HepG2 (cell line): ENCODE data around the gene NAB2. TPM values are rescaled to one million over a fixed set of nuclear protein-coding genes. Genes with fewer than 3 reads are reported as not detected.

Source experiments
- ATAC-seq: fragments of 200-7000 bp; cut with Tn5 transposase; 3 replicates; pipeline ENCODE4 v1.9.1; 2020; ENCODE audit warnings: mild to moderate bottlenecking, moderate library complexity
- BruUV-seq: library from RNA; stranded (reverse); fragments of 400-500 nt; replicated peaks from 2 replicates; lab custom pipeline; 2021; lab: Mats Ljungman, UMichigan
- CTCF ChIA-PET: fragments of 300-600 bp; formaldehyde crosslinking; extraction: SDS; loops from one replicate; lab custom pipeline; 2021; ENCODE audit warnings: low total read pairs, inconsistent platforms, low intra/inter-chr PET ratio; lab: Yijun Ruan, JAX
- POLR2A ChIA-PET: fragments of 350-600 bp; sonication (Branson Sonifier 250); formaldehyde crosslinking; loops from one replicate; lab custom pipeline; 2020; ENCODE audit warnings: antibody characterized with exemption, inconsistent platforms; lab: Yijun Ruan, JAX
- DNase-seq: peaks from one replicate; pipeline ENCODE4 v3.0.0-alpha.2; 2015; ENCODE audit warnings: low spot score
- FAIRE-seq: peaks from 3 replicates; lab custom pipeline; 2011; peaks lifted over from hg19 to GRCh38; lab: Jason Lieb, UNC
- H2AFZ ChIP-seq: one replicate; pipeline ENCODE4 v1.6.1; 2011; ENCODE audit warnings: low read length, inconsistent platforms
- H3K27ac ChIP-seq: fragments of 300-600 bp; 3 replicates; pipeline ENCODE4 v1.8.0; 2011; ENCODE audit warnings: mixed run types, mild to moderate bottlenecking, mixed read lengths, low read length, inconsistent platforms; ENCODE audit not compliant: insufficient read depth; ENCODE audit errors: extremely low read length
- H3K27me3 ChIP-seq, 2 experiments: fragments of 200-600 bp in 1 of 2; 2 replicates in 1 of 2; 3 replicates in 1 of 2; pipeline versions ENCODE4 v1.6.0 to v1.8.0; 2011; ENCODE audit warnings: low read length in 2 of 2, mild to moderate bottlenecking in 2 of 2, moderate library complexity in 2 of 2, inconsistent platforms in 1 of 2; ENCODE audit not compliant: insufficient read depth in 2 of 2, control insufficient read depth in 1 of 2
- H3K36me3 ChIP-seq, 2 experiments: fragments of 200-600 bp in 1 of 2; replicated peaks in 1 of 2; 2 replicates in 1 of 2; 3 replicates in 1 of 2; pipeline versions ENCODE4 v1.5.1 to v1.8.0; 2011; ENCODE audit warnings: low read length in 2 of 2, inconsistent platforms in 1 of 2; ENCODE audit not compliant: insufficient read depth in 2 of 2, control insufficient read depth in 1 of 2
- H3K4me1 ChIP-seq: 2 replicates; pipeline ENCODE4 v1.5.1; 2012; ENCODE audit warnings: low read length, inconsistent platforms; ENCODE audit not compliant: insufficient read depth
- H3K4me2 ChIP-seq: 2 replicates; pipeline ENCODE4 v1.6.0; 2011; ENCODE audit warnings: low read depth, low read length, inconsistent platforms
- H3K4me3 ChIP-seq, 3 experiments: fragments of 200-600 bp in 1 of 3; sonication (generic), shearing (Covaris generic) in 1 of 3; replicated peaks in 1 of 3; 2 replicates each; pipeline ENCODE4 v1.5.1; 2011 to 2016; ENCODE audit warnings: low read length in 3 of 3, inconsistent platforms in 2 of 3, low read depth in 2 of 3, mild to moderate bottlenecking in 2 of 3, control low read depth in 1 of 3, mixed read lengths in 1 of 3; ENCODE audit not compliant: insufficient read depth in 1 of 3
- H3K79me2 ChIP-seq: one replicate; pipeline ENCODE4 v1.6.1; 2011; ENCODE audit warnings: low read length, inconsistent platforms; ENCODE audit not compliant: insufficient read depth
- H3K9ac ChIP-seq: 2 replicates; pipeline ENCODE4 v1.6.0; 2011; ENCODE audit warnings: mild to moderate bottlenecking, low read depth, low read length, inconsistent platforms; ENCODE audit not compliant: insufficient read depth
- H3K9me3 ChIP-seq: 2 replicates; pipeline ENCODE4 v1.5.1; 2012; ENCODE audit warnings: mild to moderate bottlenecking, low read length
- H4K20me1 ChIP-seq: 2 replicates; pipeline ENCODE4 v1.6.0; 2011; ENCODE audit warnings: inconsistent platforms, mild to moderate bottlenecking, low read length, moderate library complexity; ENCODE audit not compliant: insufficient read depth
- AGO2 ChIP-seq: fragments of 200-400 bp; formaldehyde crosslinking; optimal IDR thresholded peaks from 2 replicates; pipeline ENCODE3; 2017; ENCODE audit warnings: mild to moderate bottlenecking, low read depth, low read length, moderate library complexity
- KDM2A ChIP-seq: sonication (generic); formaldehyde crosslinking; IDR thresholded peaks from 2 replicates; pipeline ENCODE4 v1.4.0; 2020; ENCODE audit warnings: low read depth, missing genetic modification reagents, borderline replicate concordance
- PAF1 ChIP-seq: IDR thresholded peaks from 2 replicates; pipeline ENCODE4 v1.6.1; 2016; ENCODE audit warnings: missing genetic modification reagents, missing compliant biosample characterization
- POLR2G ChIP-seq: fragments of 200-400 bp; formaldehyde crosslinking; IDR thresholded peaks from 2 replicates; pipeline ENCODE4 v1.6.1; 2018; ENCODE audit warnings: mild to moderate bottlenecking, low read depth, low read length, moderate library complexity
- RBFOX2 ChIP-seq: fragments of 200-400 bp; formaldehyde crosslinking; IDR thresholded peaks from 2 replicates; pipeline ENCODE4 v1.6.1; 2017; ENCODE audit warnings: low read depth, mild to moderate bottlenecking, low read length
- ZNF484 ChIP-seq: sonication (generic); formaldehyde crosslinking; IDR thresholded peaks from 2 replicates; pipeline ENCODE4 v1.5.1; 2020; ENCODE audit warnings: mild to moderate bottlenecking, low read depth, missing genetic modification reagents, borderline replicate concordance
- ZNF546 ChIP-seq: sonication (generic); formaldehyde crosslinking; conservative IDR thresholded peaks from 2 replicates; pipeline ENCODE4 v1.8.1; 2023; ENCODE audit warnings: mild to moderate bottlenecking, missing genetic modification reagents
- ZNF563 ChIP-seq: sonication (generic); formaldehyde crosslinking; IDR thresholded peaks from 2 replicates; pipeline ENCODE4 v1.8.0; 2022; ENCODE audit warnings: mild to moderate bottlenecking, moderate library complexity, missing genetic modification reagents
- WGBS: methylation state at CpG from one replicate; pipeline ENCODE4 v1.1.6; 2017; ENCODE audit warnings: low lambda C conversion rate; 5-methylcytosine and 5-hydroxymethylcytosine counted together
- in situ Hi-C: cut with HindIII; loops from 2 replicates; pipeline ENCODE4 v1.10.0; 2017; ENCODE audit warnings: low pct_unique_long_range_greater_than_20kb; ENCODE audit not compliant: extremely low pct_ligation_motif_present
- intact Hi-C: fragments of 100-400 bp; cut with micrococcal nuclease; formaldehyde crosslinking; loops from one replicate; pipeline ENCODE4 v1.10.0; 2022; ENCODE audit not compliant: unreplicated experiment
- polyA plus RNA-seq, 8 experiments: library from polyadenylated mRNA; depleted of rRNA in 3 of 8; stranded (reverse) in 7 of 8; unstranded in 1 of 8; fragments of >200 nt; fragmentation: Illumina TruSeq in 4 of 8; extraction: Trizol in 4 of 8; gene quantifications; 2 replicates each; pipeline versions ENCODE4 v1.2.1 to v1.2.3, GENCODE V29; 2011 to 2016; ENCODE audit warnings: low read depth in 4 of 8, missing spikeins in 1 of 8, mixed read lengths in 1 of 8; ENCODE audit not compliant: insufficient read depth in 1 of 8
- total RNA-seq, 5 experiments: library from RNA; depleted of rRNA; stranded (reverse); fragments of >200 nt; fragmentation: Illumina TruSeq; extraction: Trizol; gene quantifications; 2 replicates each; pipeline ENCODE4 v1.2.3, GENCODE V29; 2016; ENCODE audit warnings: low read depth in 1 of 5

NAB2 gene
- total and polyA plus RNA-seq, 2 of the 13 experiments (the other 11 are each of a cell fraction or from before 2014, with no cell fraction given): 11.7 to 12.9 TPM

- in situ Hi-C loops (no loop called here), intact Hi-C loops (no loop called here)
- Histone ChIP-seq H3K4me3 (no peak overlapping the region), H3K27ac (no peak overlapping the region), H3K4me1 (peaks cover 31% of the 10 kb centered on the region), H3K27me3 (no peaks in the 10 kb centered on the region), H3K9me3 (no peaks in the 10 kb centered on the region), H3K36me3 (peaks cover 14 to 37% of the 10 kb centered on the region in 2 experiments; a peak in 4 of 5 replicates), H3K4me2 (no peak overlapping the region), H4K20me1 (0 out of 2 replicates have a peak, but pooled peaks cover 6% of the 10 kb centered on the region), H3K79me2 (peaks cover 5% of the 10 kb centered on the region), H3K9ac (no peak overlapping the region), H2AFZ (no peak overlapping the region)
- whole genome bisulfite sequencing: 94% methylated on average over 3 of the region's 3 CpGs
- ATAC-seq: no peak
- TF ChIP-seq ZNF563 (CRISPR knock-in tag) (no peak), RBFOX2 (0 out of 2 replicates have a peak, but pooled peaks have one; percentile 46)
- DNase-seq: no peak
- no TSS peak for BruUV-seq
- no peak for FAIRE-seq
- ChIA-PET POLR2A (interaction anchor here (1.2 to 13.5 kb wide), 3 partner anchors 9 to 134 kb away, joined by 3 to 309 read pairs (median 3); partner anchors contain the start of genes SHMT2 and STAT6), CTCF (no interaction called here)
These were observed 6.5 kb downstream of the NAB2 start for GRCh38 chr12:57095440-57095839.

- 93% methylated on average over 5 of the region's 6 CpGs for WGBS
- no peak overlapping the region for H3K4me2 ChIP-seq
- no peak for FAIRE-seq
- no peak; the same call in 2 of the 3 replicates for ATAC-seq
- DNase-seq: no peak
- H3K27me3 ChIP-seq: no peaks in the 10 kb centered on the region
- in situ Hi-C loops: no loop called here
- no peaks in the 10 kb centered on the region for H3K9me3 ChIP-seq
- CTCF ChIA-PET: no interaction called here
- peak overlapping the region; percentile 9 for H3K27ac ChIP-seq
- H3K4me1 ChIP-seq: peaks cover 26% of the 10 kb centered on the region
- POLR2A ChIA-PET: interaction anchor here (0.9 to 13.5 kb wide), 6 partner anchors 9 to 134 kb away, joined by 3 to 309 read pairs (median 4); partner anchors contain the start of genes LRP1, NEMP1, SHMT2 and STAT6
- intact Hi-C loops: no loop called here
- no peak overlapping the region for H3K4me3 ChIP-seq
- H3K36me3 ChIP-seq: peaks cover 14 to 32% of the 10 kb centered on the region in 2 experiments; a peak in 4 of 5 replicates
- H4K20me1 ChIP-seq: 0 out of 2 replicates have a peak, but pooled peaks cover 6% of the 10 kb centered on the region
- no peak overlapping the region for H3K9ac ChIP-seq
- BruUV-seq: no TSS peak
- TF ChIP-seq ZNF484: no peak
- TF ChIP-seq PAF1: 0 out of 2 replicates have a peak, but pooled peaks have one; percentile 54
- peak; percentile 3 for TF ChIP-seq AGO2
- TF ChIP-seq ZNF546 (CRISPR knock-in tag): no peak
- peak; percentile 33 for TF ChIP-seq POLR2G
- TF ChIP-seq KDM2A (CRISPR knock-in tag): peak; percentile 24; the same call in 1 of the 2 replicates
- no peak overlapping the region for H2AFZ ChIP-seq
- H3K79me2 ChIP-seq: no peaks in the 10 kb centered on the region
These were observed 7.2 kb downstream of the NAB2 start for GRCh38 chr12:57096099-57096572.
